ENCODE results near the gene SMIM7. TPM values are rescaled to one million over a fixed set of nuclear protein-coding genes. Genes with fewer than 3 reads are reported as not detected.

Gene SMIM7
- total RNA-seq, 3 donors from 2014 or later, result 111 to 167 (median 142) TPM

GRCh38 chr19:16619457-16619856 lies 40.5 kb downstream of the SMIM7 start:
- intact Hi-C loops (cut with DNase I; ENCODE audit: low total_unique reads), result no loop called here
- Histone ChIP-seq H3K4me1 (peaks cover 0 to 9% of the 10 kb centered on the region in 2 donors), H3K9me3 (no peaks in the 10 kb centered on the region), H3K36me3 (no peaks in the 10 kb centered on the region), H3K27me3 (no peaks in the 10 kb centered on the region), H3K4me3 (no peak overlapping the region), H3K27ac (no peak overlapping the region)
- no peak for TF ChIP-seq POLR2A (IDR thresholded peaks at IDR 0.05)
- TF ChIP-seq CTCF (IDR thresholded peaks at IDR 0.05), result no peak
- no peak for TF ChIP-seq POLR2AphosphoS5 (IDR thresholded peaks at IDR 0.05)
- DNase-seq (ENCODE audit: low spot score in 2 of 2), result no peak

GRCh38 chr19:16618248-16618647 lies 41.7 kb downstream of the SMIM7 start:
- Histone ChIP-seq H3K4me1 (peaks cover 0 to 9% of the 10 kb centered on the region in 2 donors), H3K9me3 (no peaks in the 10 kb centered on the region), H3K27me3 (no peaks in the 10 kb centered on the region), H3K27ac (no peak overlapping the region), H3K4me3 (no peak overlapping the region), H3K36me3 (no peaks in the 10 kb centered on the region)
- intact Hi-C loops (cut with DNase I; ENCODE audit: low total_unique reads), result no loop called here
- TF ChIP-seq POLR2AphosphoS5 (IDR thresholded peaks at IDR 0.05) (no peak), CTCF (IDR thresholded peaks at IDR 0.05) (no peak), POLR2A (IDR thresholded peaks at IDR 0.05) (no peak)
- DNase-seq (ENCODE audit: low spot score in 2 of 2), result no peak

GRCh38 chr19:16615808-16616207 lies 44.1 kb downstream of the SMIM7 start:
- TF ChIP-seq POLR2AphosphoS5 (IDR thresholded peaks at IDR 0.05) (no peak), POLR2A (IDR thresholded peaks at IDR 0.05) (no peak), CTCF (IDR thresholded peaks at IDR 0.05) (no peak)
- Histone ChIP-seq H3K27ac (no peak overlapping the region), H3K4me3 (no peak overlapping the region), H3K27me3 (no peaks in the 10 kb centered on the region), H3K36me3 (no peaks in the 10 kb centered on the region), H3K4me1 (peaks cover 0 to 9% of the 10 kb centered on the region in 2 donors), H3K9me3 (no peaks in the 10 kb centered on the region)
- intact Hi-C loops (cut with DNase I; ENCODE audit: low total_unique reads), result no loop called here
- DNase-seq (ENCODE audit: low spot score in 2 of 2), result no peak

- H3K4me1 ChIP-seq, result peaks cover 0 to 5% of the 10 kb centered on the region in 2 donors
Observed at GRCh38 chr19:16614941-16615340, 45.0 kb downstream of the SMIM7 start.

GRCh38 chr19:16613841-16614240 lies 46.1 kb downstream of the SMIM7 start:
- H3K9me3 ChIP-seq, result no peaks in the 10 kb centered on the region
- no peak for DNase-seq (ENCODE audit: low spot score in 2 of 2)
- no peak overlapping the region for H3K27ac ChIP-seq
- TF ChIP-seq POLR2A (IDR thresholded peaks at IDR 0.05) (no peak), POLR2AphosphoS5 (IDR thresholded peaks at IDR 0.05) (no peak), CTCF (IDR thresholded peaks at IDR 0.05) (no peak)
- no peaks in the 10 kb centered on the region for H3K27me3 ChIP-seq
- H3K36me3 ChIP-seq, result no peaks in the 10 kb centered on the region
- H3K4me1 ChIP-seq, result no peaks in the 10 kb centered on the region
- intact Hi-C loops (cut with DNase I; ENCODE audit: low total_unique reads), result no loop called here
- no peak overlapping the region for H3K4me3 ChIP-seq

More at GRCh38 chr19:16614941-16615340, 45.0 kb downstream of the SMIM7 start:
- intact Hi-C loops (cut with DNase I; ENCODE audit: low total_unique reads), result no loop called here
- Histone ChIP-seq H3K27me3 (no peaks in the 10 kb centered on the region), H3K4me3 (no peak overlapping the region), H3K9me3 (no peaks in the 10 kb centered on the region), H3K36me3 (no peaks in the 10 kb centered on the region), H3K27ac (no peak overlapping the region)
- DNase-seq (ENCODE audit: low spot score in 2 of 2), result no peak
- no peak for TF ChIP-seq POLR2A (IDR thresholded peaks at IDR 0.05)

GRCh38 chr19:16612636-16613035 lies 47.3 kb downstream of the SMIM7 start:
- no peaks in the 10 kb centered on the region for H3K36me3 ChIP-seq
- H3K27ac ChIP-seq, result peak overlapping the region; percentile 21 to 44
- H3K27me3 ChIP-seq, result no peaks in the 10 kb centered on the region
- no peaks in the 10 kb centered on the region for H3K9me3 ChIP-seq
- no peaks in the 10 kb centered on the region for H3K4me1 ChIP-seq
- TF ChIP-seq POLR2AphosphoS5 (IDR thresholded peaks at IDR 0.05) (no peak), POLR2A (IDR thresholded peaks at IDR 0.05) (no peak), CTCF (IDR thresholded peaks at IDR 0.05) (no peak)
- intact Hi-C loops (cut with DNase I; ENCODE audit: low total_unique reads), result no loop called here
- DNase-seq (ENCODE audit: low spot score in 2 of 2), result no peak
- no peak overlapping the region for H3K4me3 ChIP-seq
